Neural cell (in vitro differentiated cells): Measurements from ENCODE around the gene ARID1B. TPM values are rescaled to one million over a fixed set of nuclear protein-coding genes. Genes with fewer than 3 reads are reported as not detected.

ENCODE experiments used
- H2AFZ ChIP-seq: fragments of 200-600, 300-800 bp; sonication (generic), shearing (Covaris generic); 2 replicates; pipeline ENCODE4 v1.6.0; 2014; ENCODE audit warnings: low read depth, mild to moderate bottlenecking, antibody characterized with exemption, low read length, moderate library complexity
- H3F3A ChIP-seq: fragments of 200-600 bp; shearing (Covaris generic); 2 replicates; pipeline ENCODE4 v1.6.1; 2016; ENCODE audit warnings: mild to moderate bottlenecking, moderate library complexity, mixed read lengths, antibody characterized with exemption, low read length; ENCODE audit not compliant: insufficient read depth, poor library complexity, severe bottlenecking
- H3K27ac ChIP-seq: fragments of 200-600, 300-800 bp; sonication (generic), shearing (Covaris generic); 2 replicates; pipeline ENCODE4 v1.5.1; 2014; ENCODE audit warnings: mild to moderate bottlenecking, low read length, moderate library complexity
- H3K27me3 ChIP-seq: fragments of 300-800, 200-600 bp; sonication (generic), shearing (Covaris generic); 2 replicates; pipeline ENCODE4 v1.6.0; 2014; ENCODE audit warnings: mild to moderate bottlenecking, low read depth, low read length, moderate library complexity; ENCODE audit not compliant: insufficient read depth
- H3K36me3 ChIP-seq: fragments of 300-800, 200-600 bp; sonication (generic), shearing (Covaris generic); 2 replicates; pipeline ENCODE4 v1.5.1; 2014; ENCODE audit warnings: mild to moderate bottlenecking, antibody characterized with exemption, low read length, moderate library complexity; ENCODE audit not compliant: insufficient read depth
- H3K4me2 ChIP-seq: fragments of 300-800, 200-600 bp; sonication (generic), shearing (Covaris generic); 2 replicates; pipeline ENCODE4 v1.6.0; 2014; ENCODE audit warnings: mild to moderate bottlenecking, low read length
- H3K4me3 ChIP-seq: fragments of 300-800, 200-600 bp; sonication (generic), shearing (Covaris generic); 2 replicates; pipeline ENCODE4 v1.5.1; 2014; ENCODE audit warnings: mild to moderate bottlenecking, low read length, moderate library complexity
- H3K79me2 ChIP-seq: fragments of 200-600 bp; shearing (Covaris generic); replicated peaks from 2 replicates; pipeline ENCODE4 v1.6.0; 2014; ENCODE audit warnings: mild to moderate bottlenecking, low read length, moderate library complexity; ENCODE audit not compliant: insufficient read depth
- H3K9ac ChIP-seq: fragments of 300-800, 200-600 bp; sonication (generic), shearing (Covaris generic); 2 replicates; pipeline ENCODE4 v1.6.1; 2016; ENCODE audit warnings: mild to moderate bottlenecking, low read length, mixed read lengths
- H3K9me2 ChIP-seq: fragments of 200-600 bp; shearing (Covaris generic); 2 replicates; pipeline ENCODE4 v1.6.1; 2016; ENCODE audit warnings: mild to moderate bottlenecking, low read length, mixed read lengths; ENCODE audit not compliant: insufficient read depth
- H3K9me3 ChIP-seq: fragments of 200-600, 300-800 bp; sonication (generic), shearing (Covaris generic); 2 replicates; pipeline ENCODE4 v1.6.1; 2016; ENCODE audit warnings: mild to moderate bottlenecking, mixed run types, low read length, moderate library complexity, mixed read lengths
- H4K20me1 ChIP-seq: fragments of 200-600 bp; shearing (Covaris generic); 2 replicates; pipeline ENCODE4 v1.6.1; 2016; ENCODE audit warnings: mild to moderate bottlenecking, mixed run types; ENCODE audit not compliant: insufficient read depth
- CTCF ChIP-seq: fragments of 450-650 bp; IDR thresholded peaks from 2 replicates; pipeline ENCODE4 v1.5.1; 2014; ENCODE audit warnings: antibody characterized with exemption, mild to moderate bottlenecking, moderate library complexity; ENCODE audit not compliant: poor library complexity, severe bottlenecking
- EP300 ChIP-seq: fragments of 450-650 bp; conservative IDR thresholded peaks from 2 replicates; pipeline ENCODE4 v1.6.1; 2014; ENCODE audit warnings: antibody characterized with exemption, mild to moderate bottlenecking, moderate library complexity; ENCODE audit not compliant: poor library complexity, severe bottlenecking
- EZH2 ChIP-seq: fragments of 200-600, 300-800 bp; shearing (Covaris generic), sonication (generic); IDR thresholded peaks from 2 replicates; pipeline ENCODE4 v1.6.1; 2014; ENCODE audit warnings: antibody characterized with exemption, low read length, borderline replicate concordance, mild to moderate bottlenecking; ENCODE audit not compliant: insufficient read depth, poor library complexity, severe bottlenecking
- MXI1 ChIP-seq: fragments of 450-650 bp; conservative IDR thresholded peaks from 2 replicates; pipeline ENCODE4 v1.6.1; 2014; ENCODE audit warnings: antibody characterized with exemption, mild to moderate bottlenecking; ENCODE audit not compliant: poor library complexity, severe bottlenecking
- POLR2AphosphoS5 ChIP-seq: IDR thresholded peaks from 2 replicates; pipeline ENCODE4 v1.6.1; 2012
- RAD21 ChIP-seq: fragments of 450-650 bp; conservative IDR thresholded peaks from 2 replicates; pipeline ENCODE4 v1.6.1; 2014; ENCODE audit warnings: antibody characterized with exemption, mild to moderate bottlenecking, moderate library complexity
- REST ChIP-seq: IDR thresholded peaks from 2 replicates; pipeline ENCODE4 v1.6.1; 2012; ENCODE audit warnings: borderline replicate concordance
- SMC3 ChIP-seq: fragments of 450-650 bp; conservative IDR thresholded peaks from 2 replicates; pipeline ENCODE4 v1.6.1; 2014; ENCODE audit warnings: antibody characterized with exemption, mild to moderate bottlenecking, moderate library complexity; ENCODE audit not compliant: poor library complexity
- TAF1 ChIP-seq: IDR thresholded peaks from 2 replicates; pipeline ENCODE4 v1.6.1; 2012; ENCODE audit warnings: low read depth
- polyA plus RNA-seq: library from polyadenylated mRNA; depleted of rRNA; stranded (reverse); fragments of >200 nt; gene quantifications from 2 replicates; pipeline ENCODE4 v1.2.3, GENCODE V29; 2014

Gene ARID1B
- polyA plus RNA-seq, 1 donor from 2014 or later = 35.0 TPM

GRCh38 chr6:157200117-157200516 is 422.9 kb downstream of the ARID1B start:
- Histone ChIP-seq H3K9me2 (no peaks in the 10 kb centered on the region), H3K36me3 (peaks cover 7% of the 10 kb centered on the region), H4K20me1 (no peaks in the 10 kb centered on the region), H3F3A (no peaks in the 10 kb centered on the region), H3K9ac (no peak overlapping the region), H3K9me3 (no peaks in the 10 kb centered on the region), H3K4me3 (no peak overlapping the region), H3K27me3 (no peaks in the 10 kb centered on the region), H3K27ac (no peak overlapping the region), H3K79me2 (no peaks in the 10 kb centered on the region), H3K4me2 (no peak overlapping the region), H2AFZ (no peak overlapping the region)
- TF ChIP-seq SMC3 (no peak), REST (no peak), RAD21 (no peak), EZH2 (no peak), CTCF (no peak), TAF1 (no peak), EP300 (no peak), POLR2AphosphoS5 (no peak), MXI1 (no peak)

GRCh38 chr6:157200611-157201010 is 423.4 kb downstream of the ARID1B start:
- Histone ChIP-seq H3K9ac (no peak overlapping the region), H3K9me2 (no peaks in the 10 kb centered on the region), H3K79me2 (no peaks in the 10 kb centered on the region), H3F3A (no peaks in the 10 kb centered on the region), H3K36me3 (peaks cover 7% of the 10 kb centered on the region), H2AFZ (no peak overlapping the region), H3K4me2 (no peak overlapping the region), H4K20me1 (no peaks in the 10 kb centered on the region), H3K9me3 (no peaks in the 10 kb centered on the region), H3K4me3 (no peak overlapping the region), H3K27me3 (no peaks in the 10 kb centered on the region), H3K27ac (no peak overlapping the region)
- no peak for TF ChIP-seq CTCF
